ENCODE measurements around the gene ARMC9. TPM values are rescaled to one million over a fixed set of nuclear protein-coding genes. Genes with fewer than 3 reads are reported as not detected.
A peak's percentile ranks its signal among the peaks of the same experiment; 100 is the strongest.
"Not testable (repeated sequence)": the region's sequence is repeated elsewhere in the genome, so short reads cannot be mapped to it uniquely, and the experiment has no call there.

Gene ARMC9
- total and polyA plus RNA-seq, 7 donors, result 2.4 to 95.3 (median 24.3) TPM

DNA sequence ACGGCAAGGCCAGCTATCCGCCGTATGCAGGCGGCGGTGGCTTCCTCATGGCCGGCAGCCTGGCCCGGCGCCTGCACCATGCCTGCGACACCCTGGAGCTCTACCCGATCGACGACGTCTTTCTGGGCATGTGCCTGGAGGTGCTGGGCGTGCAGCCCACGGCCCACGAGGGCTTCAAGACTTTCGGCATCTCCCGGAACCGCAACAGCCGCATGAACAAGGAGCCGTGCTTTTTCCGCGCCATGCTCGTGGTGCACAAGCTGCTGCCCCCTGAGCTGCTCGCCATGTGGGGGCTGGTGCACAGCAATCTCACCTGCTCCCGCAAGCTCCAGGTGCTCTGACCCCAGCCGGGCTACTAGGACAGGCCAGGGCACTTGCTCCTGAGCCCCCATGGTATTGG, 200.2 kb downstream of the ARMC9 start:
- TF ChIP-seq EP300 (IDR thresholded peaks at IDR 0.05) (no peak), POLR2A (IDR thresholded peaks at IDR 0.05) (no peak), POLR2AphosphoS5 (IDR thresholded peaks at IDR 0.05) (no peak)
- TF ChIP-seq, protein P1, sequence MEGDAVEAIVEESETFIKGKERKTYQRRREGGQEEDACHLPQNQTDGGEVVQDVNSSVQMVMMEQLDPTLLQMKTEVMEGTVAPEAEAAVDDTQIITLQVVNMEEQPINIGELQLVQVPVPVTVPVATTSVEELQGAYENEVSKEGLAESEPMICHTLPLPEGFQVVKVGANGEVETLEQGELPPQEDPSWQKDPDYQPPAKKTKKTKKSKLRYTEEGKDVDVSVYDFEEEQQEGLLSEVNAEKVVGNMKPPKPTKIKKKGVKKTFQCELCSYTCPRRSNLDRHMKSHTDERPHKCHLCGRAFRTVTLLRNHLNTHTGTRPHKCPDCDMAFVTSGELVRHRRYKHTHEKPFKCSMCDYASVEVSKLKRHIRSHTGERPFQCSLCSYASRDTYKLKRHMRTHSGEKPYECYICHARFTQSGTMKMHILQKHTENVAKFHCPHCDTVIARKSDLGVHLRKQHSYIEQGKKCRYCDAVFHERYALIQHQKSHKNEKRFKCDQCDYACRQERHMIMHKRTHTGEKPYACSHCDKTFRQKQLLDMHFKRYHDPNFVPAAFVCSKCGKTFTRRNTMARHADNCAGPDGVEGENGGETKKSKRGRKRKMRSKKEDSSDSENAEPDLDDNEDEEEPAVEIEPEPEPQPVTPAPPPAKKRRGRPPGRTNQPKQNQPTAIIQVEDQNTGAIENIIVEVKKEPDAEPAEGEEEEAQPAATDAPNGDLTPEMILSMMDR (IDR thresholded peaks at IDR 0.05), result no peak
- Histone ChIP-seq H3K9me3 (no peaks in the 10 kb centered on the region), H3K4me1 (peaks cover 0 to 35% (median 27%) of the 10 kb centered on the region in 4 donors), H3K27ac (peak overlapping the region in 1 of 4 donors; percentile 60), H3K27me3 (peaks cover 9 to 30% (median 29%) of the 10 kb centered on the region in 3 donors), H3K36me3 (no peaks in the 10 kb centered on the region), H3K4me3 (peak overlapping the region in 1 of 4 donors; percentile 4)
- 94 to 97% methylated on average over 27 of the region's 27 CpGs for WGBS, 2 donors
- no peak for DNase-seq
- intact Hi-C loops (cut with DNase I), result no loop called here

DNA sequence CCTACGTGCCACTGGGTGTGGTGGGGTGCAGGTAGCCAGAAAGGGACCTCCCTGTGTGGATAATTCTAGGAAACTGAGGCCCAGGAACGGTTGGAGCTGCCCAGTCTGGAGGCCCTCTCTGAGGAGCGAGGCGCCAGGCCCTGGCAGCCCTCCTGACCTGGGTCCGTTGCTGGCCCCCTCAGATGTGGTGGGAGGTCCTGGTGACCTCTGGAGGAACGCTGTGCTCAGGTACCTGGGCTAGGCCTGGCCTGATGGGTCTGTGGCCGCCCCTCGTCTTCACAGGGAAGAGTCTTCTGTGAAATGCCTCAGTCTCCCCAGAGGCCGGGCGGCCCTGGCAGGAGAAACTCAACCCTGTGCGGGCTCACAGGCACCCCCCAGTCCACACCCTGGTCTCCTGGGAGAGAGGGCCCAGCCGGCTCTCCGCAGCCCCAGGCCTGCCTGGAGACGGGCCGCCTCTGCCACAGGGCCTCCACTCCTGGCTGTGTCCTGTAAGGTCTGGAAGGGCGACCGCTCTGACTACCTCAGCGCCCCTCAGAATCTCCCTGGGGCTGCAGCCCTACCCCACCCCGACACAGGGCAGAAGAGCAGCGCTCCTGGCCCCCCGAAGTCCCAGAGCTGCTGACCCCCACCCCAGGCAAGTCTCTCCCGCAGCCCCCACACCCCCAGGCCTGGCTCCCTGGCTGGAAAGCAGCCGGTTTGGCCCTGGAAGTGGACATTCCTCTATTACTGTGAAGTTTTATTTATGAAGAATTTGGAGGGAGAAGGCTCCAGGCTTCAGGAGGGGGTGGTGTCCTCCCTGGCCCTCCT, 200.8 kb downstream of the ARMC9 start:
- Histone ChIP-seq H3K9me3 (no peaks in the 10 kb centered on the region), H3K4me1 (peaks cover 0 to 35% (median 27%) of the 10 kb centered on the region in 4 donors), H3K36me3 (no peaks in the 10 kb centered on the region), H3K27ac (peak overlapping the region in 3 of 4 donors; percentile 60 to 65 (median 62)), H3K4me3 (peak overlapping the region in 1 of 4 donors; percentile 4), H3K27me3 (peaks cover 9 to 24% (median 22%) of the 10 kb centered on the region in 3 donors)
- intact Hi-C loops (cut with DNase I), result no loop called here
- DNase-seq, result no peak
- WGBS, 2 donors, result 88 to 90% methylated on average over 23 of the region's 23 CpGs
- TF ChIP-seq EP300 (IDR thresholded peaks at IDR 0.05), result no peak
- no peak for TF ChIP-seq POLR2AphosphoS5 (IDR thresholded peaks at IDR 0.05)
- TF ChIP-seq, protein P1 (IDR thresholded peaks at IDR 0.05), result no peak
- TF ChIP-seq POLR2A (IDR thresholded peaks at IDR 0.05), result no peak

DNA sequence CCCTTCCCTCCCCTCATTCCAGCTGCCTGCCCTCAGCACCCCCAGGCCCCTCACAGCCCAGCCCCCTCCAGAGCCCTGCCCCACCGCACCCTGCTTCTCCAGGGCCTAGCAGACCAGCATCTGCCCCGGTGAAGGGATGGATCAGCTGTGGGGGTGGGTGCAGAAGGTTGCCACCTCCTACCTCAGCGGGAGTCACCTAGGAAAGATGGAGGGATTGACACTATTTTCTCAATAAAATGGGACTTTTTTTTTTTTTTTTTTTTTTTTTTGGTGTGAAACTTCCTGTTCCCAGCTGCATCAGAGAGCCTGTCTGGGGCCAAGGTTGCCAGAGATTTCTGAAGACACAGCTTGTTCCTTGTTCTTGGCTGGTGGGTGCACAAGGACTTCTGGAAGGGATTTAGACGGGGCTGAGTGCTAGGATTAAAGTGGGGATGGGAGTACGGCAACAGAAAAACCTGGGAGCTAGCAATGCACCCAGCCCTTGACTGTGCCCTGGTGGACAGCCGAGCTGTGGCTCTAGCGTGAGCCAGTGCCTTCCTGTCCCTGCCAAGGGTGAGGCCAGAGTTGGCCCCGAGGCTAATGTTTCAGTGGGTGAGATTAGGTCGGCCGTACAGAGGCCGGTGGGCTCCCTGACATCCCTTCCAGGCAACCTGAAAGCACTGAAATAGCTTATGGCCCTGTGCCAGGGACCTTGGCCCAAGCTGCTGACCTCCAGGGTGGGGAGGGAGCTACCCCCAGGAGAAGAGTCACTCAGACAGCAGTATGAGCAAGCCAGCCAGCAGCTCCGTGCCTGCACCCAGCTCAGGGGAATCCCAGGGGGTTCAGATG, 201.6 kb downstream of the ARMC9 start:
- Histone ChIP-seq H3K4me1 (peaks cover 0 to 33% (median 25%) of the 10 kb centered on the region in 4 donors), H3K27me3 (peaks cover 9 to 15% (median 15%) of the 10 kb centered on the region in 3 donors), H3K36me3 (no peaks in the 10 kb centered on the region), H3K27ac (peak overlapping the region in 3 of 4 donors; percentile 60 to 65 (median 62)), H3K9me3 (no peaks in the 10 kb centered on the region), H3K4me3 (peak overlapping the region in 1 of 4 donors; percentile 4)
- intact Hi-C loops (cut with DNase I), result no loop called here
- DNase-seq, result no peak
- TF ChIP-seq, protein P1 (IDR thresholded peaks at IDR 0.05), result peak in 1 of 4 experiments; percentile 10
- TF ChIP-seq POLR2AphosphoS5 (IDR thresholded peaks at IDR 0.05), result no peak
- WGBS, 2 donors, result 27 to 61% methylated on average over 12 of the region's 12 CpGs

DNA sequence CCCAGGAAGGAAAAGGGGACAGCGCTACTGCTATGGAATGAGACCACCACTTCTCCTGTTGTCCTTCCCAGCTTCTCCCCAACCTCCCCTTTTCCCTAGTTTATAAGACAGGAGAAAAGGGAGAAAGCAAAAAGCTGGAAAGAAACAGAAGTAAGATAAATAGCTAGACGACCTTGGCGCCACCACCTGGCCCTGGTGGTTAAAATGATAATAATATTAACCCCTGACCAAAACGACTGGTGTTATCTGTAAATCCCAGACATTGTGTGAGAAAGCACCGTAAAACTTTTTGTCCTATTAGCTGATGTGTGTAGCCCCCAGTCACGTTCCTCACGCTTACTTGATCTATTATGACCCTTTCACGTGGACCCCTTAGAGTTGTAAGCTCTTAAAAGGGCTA, 202.2 kb downstream of the ARMC9 start:
- H3K27me3 ChIP-seq; H3K9me3 ChIP-seq; H3K4me3 ChIP-seq; intact Hi-C loops (cut with DNase I); DNase-seq; H3K36me3 ChIP-seq: not testable (repeated sequence)
- Histone ChIP-seq H3K4me1 (peaks cover 0 to 31% (median 19%) of the 10 kb centered on the region in 4 donors), H3K27ac (peak overlapping the region in 3 of 4 donors; percentile 60 to 65 (median 62))
- TF ChIP-seq, protein P1 (IDR thresholded peaks at IDR 0.05), result peak in 1 of 4 experiments; percentile 9
- 37 to 56% methylated on average over 8 of the region's 8 CpGs for WGBS, 2 donors

DNA sequence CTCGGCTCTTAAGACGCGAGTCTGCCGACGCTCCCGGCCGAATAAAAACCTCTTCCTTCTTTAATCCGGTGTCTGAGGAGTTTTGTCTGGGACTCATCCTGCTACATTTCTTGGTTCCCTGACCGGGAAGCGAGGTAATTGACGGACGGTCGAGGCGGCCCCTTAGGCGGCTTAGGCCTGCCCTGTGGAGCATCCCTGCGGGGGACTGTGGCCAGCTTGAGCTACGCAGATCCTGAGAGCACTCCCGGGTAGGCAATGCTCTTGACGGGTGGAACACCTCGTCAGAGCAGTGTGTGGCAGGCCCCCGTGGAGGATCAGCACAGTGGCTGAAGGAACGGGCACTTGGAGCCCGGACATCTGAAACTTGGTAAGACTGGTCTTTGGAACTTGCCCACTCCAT, 202.7 kb downstream of the ARMC9 start:
- H3K9me3 ChIP-seq; H3K4me3 ChIP-seq; intact Hi-C loops (cut with DNase I); DNase-seq; H3K27me3 ChIP-seq; H3K36me3 ChIP-seq: not testable (repeated sequence)
- 90% methylated on average over 23 of the region's 23 CpGs for WGBS, 2 donors
- Histone ChIP-seq H3K27ac (peak overlapping the region in 1 of 4 donors; percentile 65), H3K4me1 (peaks cover 0 to 30% (median 16%) of the 10 kb centered on the region in 4 donors)

DNA sequence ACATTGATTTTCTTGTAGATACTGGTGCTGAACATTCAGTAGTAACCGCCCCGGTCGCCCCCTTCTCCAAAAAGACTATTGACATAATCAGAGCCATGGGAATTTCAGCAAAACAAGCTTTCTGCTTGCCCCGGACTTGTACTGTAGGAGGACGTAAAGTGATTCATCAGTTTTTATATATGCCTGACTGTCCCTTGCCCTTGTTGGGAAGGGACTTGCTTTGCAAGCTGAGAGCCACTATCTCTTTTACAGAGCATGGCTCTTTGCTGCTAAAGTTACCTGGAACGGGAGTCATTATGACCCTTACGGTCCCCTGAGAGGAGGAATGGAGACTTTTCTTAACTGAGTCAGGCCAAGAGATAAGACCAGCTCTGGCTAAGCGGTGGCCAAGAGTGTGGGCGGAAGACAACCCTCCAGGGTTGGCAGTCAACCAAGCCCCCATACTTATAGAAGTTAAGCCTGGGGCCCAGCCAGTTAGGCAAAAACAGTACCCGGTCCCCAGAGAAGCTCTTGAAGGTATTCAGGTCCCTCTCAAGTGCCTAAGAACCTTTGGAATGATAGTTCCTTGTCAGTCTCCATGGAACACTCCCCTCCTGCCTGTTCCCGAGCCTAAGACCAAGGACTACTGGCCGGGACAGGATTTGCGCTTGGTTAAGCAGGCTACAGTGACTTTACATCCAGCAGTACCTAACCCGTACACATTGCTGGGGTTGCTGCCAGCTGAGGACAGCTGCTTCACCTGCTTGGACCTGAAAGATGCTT, 205.2 kb downstream of the ARMC9 start:
- H3K27ac ChIP-seq; H3K4me3 ChIP-seq; H3K36me3 ChIP-seq; intact Hi-C loops (cut with DNase I); H3K27me3 ChIP-seq; H3K9me3 ChIP-seq; DNase-seq: not testable (repeated sequence)
- 72 to 80% methylated on average over 14 of the region's 14 CpGs for WGBS, 2 donors
- H3K4me1 ChIP-seq, result peaks cover 0 to 27% (median 15%) of the 10 kb centered on the region in 4 donors

DNA sequence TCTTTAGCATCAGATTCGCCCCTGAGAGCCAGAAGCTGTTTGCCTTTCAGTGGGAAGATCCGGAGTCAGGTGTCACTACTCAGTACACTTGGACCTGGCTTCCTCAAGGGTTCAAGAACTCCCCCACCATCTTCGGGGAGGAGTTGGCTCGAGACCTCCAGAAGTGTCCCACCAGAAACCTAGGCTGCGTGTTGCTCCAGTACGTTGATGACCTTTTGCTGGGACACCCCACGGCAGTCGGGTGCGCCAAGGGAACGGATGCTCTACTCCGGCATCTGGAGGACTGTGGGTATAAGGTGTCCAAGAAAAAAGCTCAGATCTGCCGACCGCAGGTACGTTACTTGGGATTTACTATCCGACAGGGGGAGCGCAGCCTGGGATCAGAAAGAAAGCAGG, 205.8 kb downstream of the ARMC9 start:
- WGBS, 2 donors, result 96 to 97% methylated on average over 16 of the region's 16 CpGs
- H3K27ac ChIP-seq; DNase-seq; H3K27me3 ChIP-seq; H3K36me3 ChIP-seq; intact Hi-C loops (cut with DNase I); H3K9me3 ChIP-seq; H3K4me3 ChIP-seq: not testable (repeated sequence)
- H3K4me1 ChIP-seq, result peaks cover 0 to 23% (median 14%) of the 10 kb centered on the region in 4 donors
